ENCODE data around the gene POLE3.
A peak's percentile ranks its signal among the peaks of the same experiment; 100 is the strongest.

POLE3 gene

GRCh38 chr9:113375057-113376023 lies 35.1 kb downstream of the POLE3 start:
- DNase-seq: no peak

- DNase-seq: no peak
Measured at GRCh38 chr9:113373676-113374392, 36.6 kb downstream of the POLE3 start.

GRCh38 chr9:113373256-113373655 lies 37.2 kb downstream of the POLE3 start:
- no peak for DNase-seq

- DNase-seq: no peak
Measured at GRCh38 chr9:113372059-113372458, 38.4 kb downstream of the POLE3 start.

GRCh38 chr9:113370806-113371325 lies 39.6 kb downstream of the POLE3 start:
- no peak for DNase-seq

GRCh38 chr9:113369855-113370140 lies 40.7 kb downstream of the POLE3 start:
- DNase-seq: no peak

- no peak for DNase-seq
Measured at GRCh38 chr9:113368982-113369854, 41.3 kb downstream of the POLE3 start.

- no peak for DNase-seq
Measured at GRCh38 chr9:113368348-113368981, 42.0 kb downstream of the POLE3 start.

GRCh38 chr9:113365652-113366051 lies 44.8 kb downstream of the POLE3 start:
- peak; percentile 26 to 30 for DNase-seq

GRCh38 chr9:113364951-113365350 lies 45.5 kb downstream of the POLE3 start:
- no peak for DNase-seq

GRCh38 chr9:113363336-113363735 lies 47.1 kb downstream of the POLE3 start:
- no peak for DNase-seq

- no peak for DNase-seq
Measured at GRCh38 chr9:113361304-113362018, 49.0 kb downstream of the POLE3 start.

- no peak for DNase-seq
Measured at GRCh38 chr9:113360242-113360842, 50.1 kb downstream of the POLE3 start.

GRCh38 chr9:113359385-113359784 lies 51.1 kb downstream of the POLE3 start:
- DNase-seq: no peak
